ENCODE measurements around the gene FOLH1. TPM values are rescaled to one million over a fixed set of nuclear protein-coding genes. Genes with fewer than 3 reads are reported as not detected.
A peak's percentile ranks its signal among the peaks of the same experiment; 100 is the strongest.
"Not testable (repeated sequence)": the region's sequence is repeated elsewhere in the genome, so short reads cannot be mapped to it uniquely, and the experiment has no call there.

FOLH1 gene
- total RNA-seq, 1 donor from 2014 or later: not detected

- intact Hi-C loops (cut with micrococcal nuclease); H3K27me3 ChIP-seq (ENCODE audit: low read depth): not testable (repeated sequence)
- TF ChIP-seq CTCF (IDR thresholded peaks at IDR 0.05; ENCODE audit: borderline replicate concordance): peak; percentile 20
Observed at GRCh38 chr11:49230534-49230933, 22.1 kb upstream of the FOLH1 start.

GRCh38 chr11:49230001-49230400 is 21.6 kb upstream of the FOLH1 start:
- H3K9me3 ChIP-seq (replicated peaks); H3K36me3 ChIP-seq; DNase-seq; H3K27ac ChIP-seq (replicated peaks); intact Hi-C loops (cut with micrococcal nuclease); H3K4me1 ChIP-seq; H3K4me3 ChIP-seq; H3K27me3 ChIP-seq (ENCODE audit: low read depth): not testable (repeated sequence)

More at GRCh38 chr11:49230534-49230933, 22.1 kb upstream of the FOLH1 start:
- H3K36me3 ChIP-seq; H3K9me3 ChIP-seq (replicated peaks); DNase-seq; H3K4me3 ChIP-seq; H3K27ac ChIP-seq (replicated peaks); H3K4me1 ChIP-seq: not testable (repeated sequence)

GRCh38 chr11:49229136-49229535 is 20.7 kb upstream of the FOLH1 start:
- H3K4me1 ChIP-seq; H3K27me3 ChIP-seq (ENCODE audit: low read depth); intact Hi-C loops (cut with micrococcal nuclease); H3K27ac ChIP-seq (replicated peaks); H3K4me3 ChIP-seq; DNase-seq; H3K36me3 ChIP-seq; H3K9me3 ChIP-seq (replicated peaks): not testable (repeated sequence)
- peak; percentile 68 for TF ChIP-seq CTCF (IDR thresholded peaks at IDR 0.05; ENCODE audit: borderline replicate concordance)

DNA sequence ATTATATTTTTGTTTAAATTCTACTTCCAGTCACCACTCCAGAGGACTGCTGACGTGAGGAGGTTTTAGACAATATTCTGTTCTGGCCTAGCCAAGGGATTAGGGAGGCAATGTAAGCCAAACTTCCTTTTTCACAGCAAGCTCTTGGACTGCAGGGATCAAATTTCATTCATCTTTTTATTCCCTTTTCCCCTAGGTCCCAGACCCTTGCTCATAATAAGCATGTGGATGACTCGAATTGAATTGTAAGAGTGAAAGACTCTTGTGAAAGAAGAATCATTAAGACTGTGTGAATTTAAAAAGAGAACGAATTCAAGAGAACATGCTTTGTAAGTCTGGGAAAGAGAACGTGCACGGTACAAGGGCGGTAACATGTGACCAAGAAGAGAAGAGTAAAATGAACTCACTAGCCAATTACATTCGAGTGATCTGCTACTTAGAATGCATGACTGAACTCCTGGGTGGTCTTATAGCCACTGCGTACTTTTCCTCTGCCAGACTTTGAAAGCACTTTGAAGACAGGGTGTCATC is 16.9 kb upstream of the FOLH1 start:
- DNase-seq; H3K36me3 ChIP-seq; H3K27me3 ChIP-seq (ENCODE audit: low read depth); H3K4me1 ChIP-seq; H3K27ac ChIP-seq (replicated peaks); H3K4me3 ChIP-seq; intact Hi-C loops (cut with micrococcal nuclease); H3K9me3 ChIP-seq (replicated peaks): not testable (repeated sequence)

- no peak for TF ChIP-seq CTCF (IDR thresholded peaks at IDR 0.05; ENCODE audit: borderline replicate concordance)
- H3K36me3 ChIP-seq: no peaks in the 10 kb centered on the region
- H3K27me3 ChIP-seq (ENCODE audit: low read depth): no peaks in the 10 kb centered on the region
- no peak overlapping the region for H3K27ac ChIP-seq (replicated peaks)
- no peaks in the 10 kb centered on the region for H3K9me3 ChIP-seq (replicated peaks)
- no peak overlapping the region for H3K4me3 ChIP-seq
- H3K4me1 ChIP-seq: no peaks in the 10 kb centered on the region
- intact Hi-C loops (cut with micrococcal nuclease): no loop called here
- DNase-seq: no peak
Observed at GRCh38 chr11:49221112-49221511, 12.7 kb upstream of the FOLH1 start.

DNA sequence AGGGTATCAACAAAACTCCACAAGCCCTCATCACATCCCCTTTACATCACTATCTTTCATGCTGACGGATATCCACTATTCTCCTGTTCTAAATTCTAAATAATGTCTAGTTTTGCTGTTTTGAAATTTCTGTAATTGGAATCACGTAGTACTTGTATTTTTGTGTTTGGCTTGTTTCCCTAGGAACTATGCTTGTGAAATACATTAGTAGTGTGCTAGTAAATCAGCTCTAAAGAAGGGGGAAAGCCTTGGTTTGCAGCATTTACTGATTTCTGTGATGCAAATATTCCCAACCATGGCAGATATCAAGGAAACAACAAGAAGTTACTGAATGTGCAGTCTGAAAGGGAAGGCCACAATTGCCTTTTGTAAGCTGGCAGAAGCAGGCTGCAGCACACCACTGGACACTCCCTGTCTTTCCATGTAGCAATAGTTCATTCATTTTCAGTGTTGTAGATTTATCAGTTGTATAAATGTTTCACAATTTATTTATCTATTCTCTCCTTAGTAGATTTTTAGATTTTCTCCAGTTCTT is 4.7 kb upstream of the FOLH1 start:
- intact Hi-C loops (cut with micrococcal nuclease): no loop called here
- DNase-seq: no peak
- Histone ChIP-seq H3K36me3 (no peaks in the 10 kb centered on the region), H3K9me3 (replicated peaks) (no peaks in the 10 kb centered on the region), H3K4me1 (peaks cover 4% of the 10 kb centered on the region), H3K4me3 (no peak overlapping the region), H3K27me3 (ENCODE audit: low read depth) (peaks cover 25% of the 10 kb centered on the region), H3K27ac (replicated peaks) (no peak overlapping the region)
- TF ChIP-seq CTCF (IDR thresholded peaks at IDR 0.05; ENCODE audit: borderline replicate concordance): no peak

DNA sequence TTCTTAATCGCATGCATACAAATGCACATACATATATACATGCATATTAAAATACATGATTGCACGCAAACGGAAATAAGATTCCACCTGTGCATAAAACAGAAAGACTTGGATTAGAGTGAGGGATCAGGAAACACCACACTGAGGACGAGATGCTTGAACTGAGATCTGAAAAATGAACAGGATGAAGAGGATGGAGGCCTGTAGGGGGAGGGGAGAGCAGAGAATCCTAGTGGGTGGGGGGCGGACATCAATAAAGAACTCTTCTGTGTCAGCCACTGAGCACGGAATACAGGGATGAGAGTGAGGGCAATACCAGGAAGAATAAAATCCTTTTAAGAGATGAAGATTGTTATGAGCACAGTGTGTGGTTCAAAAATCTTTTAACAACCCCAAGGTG is 1.4 kb downstream of the FOLH1 start:
- H3K36me3 ChIP-seq; DNase-seq; H3K9me3 ChIP-seq (replicated peaks); intact Hi-C loops (cut with micrococcal nuclease); H3K4me1 ChIP-seq; H3K4me3 ChIP-seq; H3K27ac ChIP-seq (replicated peaks): not testable (repeated sequence)
- peaks cover 27% of the 10 kb centered on the region for H3K27me3 ChIP-seq (ENCODE audit: low read depth)

Measured in left ventricle myocardium inferior (tissue), 1 donor.